Fibroblast of skin of right quadriceps (primary cell): Measurements from ENCODE around the gene SLC25A43.
A peak's percentile ranks its signal among the peaks of the same experiment; 100 is the strongest.
"Not testable (repeated sequence)": the region's sequence is repeated elsewhere in the genome, so short reads cannot be mapped to it uniquely, and the experiment has no call there.

Source experiments
- DNase-seq: peaks from one replicate; pipeline ENCODE4 v3.0.0-alpha.2; 2013

SLC25A43 gene

GRCh38 chrX:119468551-119469312 lies 69.6 kb downstream of the SLC25A43 start:
- peak; percentile 75 for DNase-seq

- no peak for DNase-seq
Measured at GRCh38 chrX:119469313-119469635, 70.1 kb downstream of the SLC25A43 start.

GRCh38 chrX:119474615-119475388 lies 75.7 kb downstream of the SLC25A43 start:
- no peak for DNase-seq

- peak; percentile 37 for DNase-seq
Measured at GRCh38 chrX:119475389-119476101, 76.4 kb downstream of the SLC25A43 start.

- peak; percentile 69 for DNase-seq
Measured at GRCh38 chrX:119477812-119478232, 78.7 kb downstream of the SLC25A43 start.

GRCh38 chrX:119478504-119478903 lies 79.4 kb downstream of the SLC25A43 start:
- DNase-seq: no peak

- no peak for DNase-seq
Measured at GRCh38 chrX:119479845-119480244, 80.7 kb downstream of the SLC25A43 start.

- DNase-seq: no peak
Measured at GRCh38 chrX:119481323-119481801, 82.2 kb downstream of the SLC25A43 start.

GRCh38 chrX:119482041-119482440 lies 82.9 kb downstream of the SLC25A43 start:
- DNase-seq: no peak

- DNase-seq: peak; percentile 38
Measured at GRCh38 chrX:119482481-119483480, 83.6 kb downstream of the SLC25A43 start.

- DNase-seq: no peak
Measured at GRCh38 chrX:119486745-119487144, 87.6 kb downstream of the SLC25A43 start.

- not testable (repeated sequence) for DNase-seq
Measured at GRCh38 chrX:119487766-119488165, 88.6 kb downstream of the SLC25A43 start.

GRCh38 chrX:119488749-119489148 lies 89.6 kb downstream of the SLC25A43 start:
- peak; percentile 47 for DNase-seq

GRCh38 chrX:119489212-119490074 lies 90.3 kb downstream of the SLC25A43 start:
- no peak for DNase-seq

GRCh38 chrX:119492463-119492862 lies 93.3 kb downstream of the SLC25A43 start:
- no peak for DNase-seq

- not testable (repeated sequence) for DNase-seq
Measured at GRCh38 chrX:119493851-119494495, 94.8 kb downstream of the SLC25A43 start.

- no peak for DNase-seq
Measured at GRCh38 chrX:119495734-119496726, 96.9 kb downstream of the SLC25A43 start.

- no peak for DNase-seq
Measured at GRCh38 chrX:119497185-119497584, 98.0 kb downstream of the SLC25A43 start.
